HepG2 (cell line): ENCODE measurements around the gene INSR. TPM values are rescaled to one million over a fixed set of nuclear protein-coding genes. Genes with fewer than 3 reads are reported as not detected.
A peak's percentile ranks its signal among the peaks of the same experiment; 100 is the strongest.

ENCODE experiments used
- AGO1 ChIP-seq: fragments of 200-400 bp; formaldehyde crosslinking; IDR thresholded peaks from 2 replicates; pipeline ENCODE4 v1.6.1; 2017; ENCODE audit warnings: mild to moderate bottlenecking, low read depth, low read length, moderate library complexity; ENCODE audit not compliant: poor library complexity, severe bottlenecking
- ARNTL ChIP-seq: sonication (generic); formaldehyde crosslinking; IDR thresholded peaks from 2 replicates; pipeline ENCODE4 v1.4.0; 2020; ENCODE audit warnings: mild to moderate bottlenecking, missing genetic modification reagents
- ATF7 ChIP-seq, 2 experiments: fragments of 450-650 bp in 1 of 2; sonication (generic) in 1 of 2; formaldehyde crosslinking in 1 of 2; IDR thresholded peaks; 2 replicates each; pipeline versions ENCODE4 v1.4.0 to v1.6.1; 2016 to 2020; ENCODE audit warnings: antibody characterized with exemption in 1 of 2, mild to moderate bottlenecking in 1 of 2, missing genetic modification reagents in 1 of 2
- BRD4 ChIP-seq: sonication (generic); formaldehyde crosslinking; IDR thresholded peaks from 2 replicates; pipeline ENCODE4 v1.4.0; 2020; ENCODE audit warnings: missing genetic modification reagents
- HDAC1 ChIP-seq: sonication (generic); formaldehyde crosslinking; IDR thresholded peaks from 2 replicates; pipeline ENCODE4 v1.5.1; 2020; ENCODE audit warnings: mild to moderate bottlenecking, missing genetic modification reagents
- HES4 ChIP-seq: sonication (generic); formaldehyde crosslinking; IDR thresholded peaks from 2 replicates; pipeline ENCODE4 v1.9.0; 2021; ENCODE audit warnings: mild to moderate bottlenecking, missing genetic modification reagents, borderline replicate concordance
- MAX ChIP-seq: IDR thresholded peaks from 2 replicates; pipeline ENCODE4 v1.6.1; 2012; ENCODE audit warnings: inconsistent platforms
- MED1 ChIP-seq: sonication (generic); formaldehyde crosslinking; IDR thresholded peaks from 2 replicates; pipeline ENCODE4 v1.4.0; 2020; ENCODE audit warnings: missing genetic modification reagents
- NKX3-1 ChIP-seq: sonication (generic); formaldehyde crosslinking; IDR thresholded peaks from 2 replicates; pipeline ENCODE4 v1.5.0; 2020; ENCODE audit warnings: missing genetic modification reagents
- NR2F2 ChIP-seq: IDR thresholded peaks from 2 replicates; pipeline ENCODE4 v1.6.1; 2012; ENCODE audit warnings: low read depth, inconsistent platforms, borderline replicate concordance
- POLR2A ChIP-seq, 2 experiments: IDR thresholded peaks; 2 replicates each; pipeline ENCODE4 v1.6.1; 2011; ENCODE audit warnings: low read depth in 2 of 2, low read length in 2 of 2, mild to moderate bottlenecking in 1 of 2, moderate library complexity in 1 of 2; ENCODE audit not compliant: insufficient read depth in 1 of 2
- PTBP1 ChIP-seq: fragments of 200-400 bp; formaldehyde crosslinking; IDR thresholded peaks from 2 replicates; pipeline ENCODE4 v1.6.1; 2018; ENCODE audit warnings: low read length, low read depth; ENCODE audit not compliant: poor library complexity, severe bottlenecking
- RNF2 ChIP-seq: fragments of 450-650 bp; conservative IDR thresholded peaks from 2 replicates; pipeline ENCODE4 v1.6.1; 2016; ENCODE audit warnings: low read depth
- SIN3B ChIP-seq: fragments of 150-350 bp; IDR thresholded peaks from 2 replicates; pipeline ENCODE4 v1.6.1; 2014; ENCODE audit warnings: low read length
- SP5 ChIP-seq: IDR thresholded peaks from 2 replicates; pipeline ENCODE4 v1.6.1; 2016; ENCODE audit warnings: low read depth, borderline replicate concordance
- ZFP37 ChIP-seq: sonication (generic); formaldehyde crosslinking; IDR thresholded peaks from 2 replicates; pipeline ENCODE4 v1.4.0; 2020; ENCODE audit warnings: missing genetic modification reagents, borderline replicate concordance
- ZGPAT ChIP-seq: IDR thresholded peaks from 2 replicates; pipeline ENCODE4 v1.6.1; 2016; ENCODE audit warnings: mild to moderate bottlenecking
- ZNF432 ChIP-seq: sonication (generic); formaldehyde crosslinking; IDR thresholded peaks from 2 replicates; pipeline ENCODE4 v1.5.0; 2020; ENCODE audit warnings: missing genetic modification reagents, mild to moderate bottlenecking, borderline replicate concordance
- ZNF530 ChIP-seq: sonication (generic); formaldehyde crosslinking; IDR thresholded peaks from 2 replicates; pipeline ENCODE4 v1.5.0; 2020; ENCODE audit warnings: low read depth, mild to moderate bottlenecking, missing genetic modification reagents
- ZNF552 ChIP-seq: sonication (generic); formaldehyde crosslinking; IDR thresholded peaks from 2 replicates; pipeline ENCODE4 v1.9.0; 2022; ENCODE audit warnings: missing genetic modification reagents, mild to moderate bottlenecking, borderline replicate concordance
- ZNF639 ChIP-seq: conservative IDR thresholded peaks from 2 replicates; pipeline ENCODE4 v1.6.1; 2018; ENCODE audit warnings: missing genetic modification reagents
- ZNF841 ChIP-seq: sonication (generic); formaldehyde crosslinking; IDR thresholded peaks from 2 replicates; pipeline ENCODE4 v1.8.1; 2023; ENCODE audit warnings: missing genetic modification reagents, borderline replicate concordance
- polyA plus RNA-seq, 8 experiments: library from polyadenylated mRNA; depleted of rRNA in 3 of 8; stranded (reverse) in 7 of 8; unstranded in 1 of 8; fragments of >200 nt; fragmentation: Illumina TruSeq in 4 of 8; extraction: Trizol in 4 of 8; gene quantifications; 2 replicates each; pipeline versions ENCODE4 v1.2.1 to v1.2.3, GENCODE V29; 2011 to 2016; ENCODE audit warnings: low read depth in 4 of 8, missing spikeins in 1 of 8, mixed read lengths in 1 of 8; ENCODE audit not compliant: insufficient read depth in 1 of 8
- total RNA-seq, 5 experiments: library from RNA; depleted of rRNA; stranded (reverse); fragments of >200 nt; fragmentation: Illumina TruSeq; extraction: Trizol; gene quantifications; 2 replicates each; pipeline ENCODE4 v1.2.3, GENCODE V29; 2016; ENCODE audit warnings: low read depth in 1 of 5
- TF ChIP-seq, protein P1 (sequence below): IDR thresholded peaks from 2 replicates; pipeline ENCODE4 v1.6.1; 2016; ENCODE audit warnings: mild to moderate bottlenecking, missing biosample characterization, missing genetic modification reagents
- TF ChIP-seq, protein P2 (sequence below): sonication (generic); formaldehyde crosslinking; IDR thresholded peaks from 2 replicates; pipeline ENCODE4 v1.5.0; 2020; ENCODE audit warnings: missing genetic modification reagents, mild to moderate bottlenecking, borderline replicate concordance
- TF ChIP-seq, protein P3 (sequence below): sonication (generic); formaldehyde crosslinking; IDR thresholded peaks from 2 replicates; pipeline ENCODE4 v1.8.1; 2023; ENCODE audit warnings: mild to moderate bottlenecking, moderate library complexity, missing genetic modification reagents

The INSR gene
- total and polyA plus RNA-seq, 2 of the 13 experiments (the other 11 are each of a cell fraction or from before 2014, with no cell fraction given), result 24.2 to 29.8 TPM

DNA sequence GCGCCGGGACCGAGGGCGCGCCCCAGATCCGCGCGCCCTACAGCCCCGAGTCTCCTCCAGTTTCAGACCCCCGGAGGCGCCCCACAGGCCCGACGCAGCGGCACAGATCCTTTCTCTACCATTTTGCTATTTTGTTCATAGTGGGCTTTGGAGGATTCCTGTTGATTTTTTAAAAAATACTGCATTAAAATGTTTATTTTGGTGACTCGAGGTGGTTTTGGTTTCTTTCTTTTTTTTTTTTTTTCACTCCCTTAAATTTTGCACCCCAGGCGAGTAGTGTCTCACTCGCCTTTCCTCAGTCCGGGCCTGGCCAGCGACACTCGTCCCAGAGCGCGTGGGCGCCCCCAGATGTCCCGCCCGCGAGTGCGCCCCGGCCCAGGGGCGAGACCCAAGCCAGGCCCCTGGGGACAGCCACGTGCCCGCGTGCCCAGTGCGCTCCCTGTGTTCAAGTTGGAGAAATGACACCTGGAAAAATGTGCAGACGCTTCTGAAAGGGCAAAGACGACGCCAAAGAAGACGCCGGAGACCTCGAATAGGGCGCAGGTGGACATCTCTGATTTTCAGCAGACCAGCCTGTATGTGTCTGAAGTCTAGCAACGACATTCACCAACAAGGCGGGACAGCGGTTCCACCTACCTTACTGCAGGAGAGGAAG lies 471 bp upstream of the INSR start (continued):
- TF ChIP-seq MAX, result peak; percentile 98
- peak; percentile 65; the same call in 1 of the 2 replicates for TF ChIP-seq HES4 (CRISPR knock-in tag)
- TF ChIP-seq ARNTL (CRISPR knock-in tag), result peak; percentile 83
- no peak; the same call in 1 of the 2 replicates for TF ChIP-seq ZGPAT (CRISPR knock-in tag)
- 0 out of 4 replicates have a peak, but pooled peaks of 1 of the 2 experiments have one; percentile 40 for TF ChIP-seq POLR2A (IDR thresholded peaks at IDR 0.05; ENCODE audit: insufficient read depth in 1 of 2, low read depth in 2 of 2, low read length in 2 of 2)
- TF ChIP-seq NKX3-1 (CRISPR knock-in tag), result peak; percentile 94
- TF ChIP-seq PTBP1, result no peak
- TF ChIP-seq, protein P1, sequence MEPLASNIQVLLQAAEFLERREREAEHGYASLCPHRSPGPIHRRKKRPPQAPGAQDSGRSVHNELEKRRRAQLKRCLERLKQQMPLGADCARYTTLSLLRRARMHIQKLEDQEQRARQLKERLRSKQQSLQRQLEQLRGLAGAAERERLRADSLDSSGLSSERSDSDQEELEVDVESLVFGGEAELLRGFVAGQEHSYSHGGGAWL (CRISPR knock-in tag), result peak; percentile 82; the same call in 1 of the 2 replicates
- peak; percentile 79; the same call in 1 of the 2 replicates for TF ChIP-seq ZNF530 (CRISPR knock-in tag)
- TF ChIP-seq AGO1, result no peak
- TF ChIP-seq RNF2, result no peak
- no peak for TF ChIP-seq SP5 (CRISPR knock-in tag)
- TF ChIP-seq SIN3B, result no peak
- no peak for TF ChIP-seq ZNF639
- TF ChIP-seq ZNF552 (CRISPR knock-in tag), result 0 out of 2 replicates have a peak, but pooled peaks have one; percentile 71
- peak; percentile 84; the same call in 1 of the 2 replicates for TF ChIP-seq ZNF841 (CRISPR knock-in tag)
- TF ChIP-seq ZNF432 (CRISPR knock-in tag), result no peak
- peak; percentile 50 for TF ChIP-seq HDAC1 (CRISPR knock-in tag)
- TF ChIP-seq, protein P2, sequence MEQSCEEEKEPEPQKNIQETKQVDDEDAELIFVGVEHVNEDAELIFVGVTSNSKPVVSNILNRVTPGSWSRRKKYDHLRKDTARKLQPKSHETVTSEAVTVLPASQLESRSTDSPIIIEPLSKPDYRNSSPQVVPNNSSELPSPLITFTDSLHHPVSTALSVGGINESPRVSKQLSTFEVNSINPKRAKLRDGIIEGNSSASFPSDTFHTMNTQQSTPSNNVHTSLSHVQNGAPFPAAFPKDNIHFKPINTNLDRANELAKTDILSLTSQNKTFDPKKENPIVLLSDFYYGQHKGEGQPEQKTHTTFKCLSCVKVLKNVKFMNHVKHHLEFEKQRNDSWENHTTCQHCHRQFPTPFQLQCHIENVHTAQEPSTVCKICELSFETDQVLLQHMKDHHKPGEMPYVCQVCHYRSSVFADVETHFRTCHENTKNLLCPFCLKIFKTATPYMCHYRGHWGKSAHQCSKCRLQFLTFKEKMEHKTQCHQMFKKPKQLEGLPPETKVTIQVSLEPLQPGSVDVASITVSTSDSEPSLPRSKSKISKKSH (CRISPR knock-in tag), result peak; percentile 95
- no peak for TF ChIP-seq NR2F2
- peak; percentile 61 for TF ChIP-seq MED1 (CRISPR knock-in tag)
- TF ChIP-seq ZFP37, result peak; percentile 88
- TF ChIP-seq, protein P3, sequence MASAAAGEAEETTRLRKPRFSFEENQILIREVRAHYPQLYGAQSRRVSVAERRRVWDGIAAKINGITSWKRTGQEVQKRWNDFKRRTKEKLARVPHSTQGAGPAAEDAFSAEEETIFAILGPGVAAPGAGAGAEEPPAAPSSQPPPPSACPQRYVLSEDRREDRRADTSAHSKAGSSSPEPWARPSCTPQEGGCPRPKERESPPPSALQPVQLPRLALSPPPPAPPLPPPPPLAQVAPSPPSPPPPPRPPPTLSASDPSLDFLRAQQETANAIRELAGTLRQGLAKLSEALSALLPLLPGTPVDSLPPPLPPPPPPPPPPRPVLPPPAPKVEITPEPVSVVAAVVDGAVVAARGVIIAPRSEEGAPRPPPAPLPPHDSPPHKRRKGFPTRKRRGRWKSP, result peak; percentile 80; the same call in 1 of the 2 replicates
- TF ChIP-seq ATF7 (IDR thresholded peaks at IDR 0.05), result no peak
- no peak for TF ChIP-seq ATF7 (CRISPR knock-in tag; IDR thresholded peaks at IDR 0.05)
- 0 out of 2 replicates have a peak, but pooled peaks have one; percentile 23 for TF ChIP-seq BRD4 (CRISPR knock-in tag)
